Endothelial cell of umbilical vein (primary cell): ENCODE results near the gene KRTAP10-8. TPM values are rescaled to one million over a fixed set of nuclear protein-coding genes. Genes with fewer than 3 reads are reported as not detected.

ENCODE experiments used
- BruUV-seq: library from RNA; stranded (reverse); fragments of 400-500 nt; replicated peaks from 2 replicates; lab custom pipeline; 2021; lab: Mats Ljungman, UMichigan
- CTCF ChIA-PET: fragments of 300-600, 350-600 bp; sonication (Branson Sonifier 250); formaldehyde crosslinking; loops from one replicate; lab custom pipeline; 2021; ENCODE audit warnings: antibody characterized with exemption, inconsistent platforms; lab: Charles Lee
- POLR2A ChIA-PET: fragments of 300-600, 350-600 bp; sonication (Branson Sonifier 250); formaldehyde crosslinking; loops from one replicate; lab custom pipeline; 2021; ENCODE audit warnings: antibody characterized with exemption, inconsistent platforms; lab: Charles Lee
- DNase-seq: peaks from one replicate; pipeline ENCODE4 v3.0.0-alpha.2; 2011; ENCODE audit warnings: low read depth, low spot score
- FAIRE-seq: peaks from 2 replicates; lab custom pipeline; 2011; peaks lifted over from hg19 to GRCh38; lab: Jason Lieb, UNC
- H2AFZ ChIP-seq: 2 replicates; pipeline ENCODE4 v1.6.0; 2012; ENCODE audit warnings: low read depth, low read length, control low read depth, inconsistent platforms
- H3K27ac ChIP-seq: 2 replicates; pipeline ENCODE4 v1.5.1; 2011; ENCODE audit warnings: low read depth, mild to moderate bottlenecking, control low read depth, low read length, moderate library complexity; ENCODE audit not compliant: insufficient read depth
- H3K27me3 ChIP-seq, 2 experiments: 2 replicates each; pipeline versions ENCODE4 v1.6.0 to v1.6.1; 2011; ENCODE audit warnings: low read length in 2 of 2, mixed read lengths in 1 of 2; ENCODE audit not compliant: control insufficient read depth in 2 of 2, insufficient read depth in 2 of 2
- H3K36me3 ChIP-seq, 2 experiments: 2 replicates in 1 of 2; 3 replicates in 1 of 2; pipeline ENCODE4 v1.5.1; 2011; ENCODE audit warnings: low read length in 2 of 2, mild to moderate bottlenecking in 1 of 2, moderate library complexity in 1 of 2; ENCODE audit not compliant: control insufficient read depth in 2 of 2, insufficient read depth in 2 of 2; ENCODE audit errors: extremely low read depth in 1 of 2
- H3K4me1 ChIP-seq: 3 replicates; pipeline ENCODE4 v1.5.1; 2011; ENCODE audit warnings: mild to moderate bottlenecking, low read length; ENCODE audit not compliant: control insufficient read depth, insufficient read depth; ENCODE audit errors: extremely low read depth
- H3K4me2 ChIP-seq: 2 replicates; pipeline ENCODE4 v1.6.1; 2011; ENCODE audit warnings: low read length, control low read depth, mixed read lengths; ENCODE audit not compliant: insufficient read depth
- H3K4me3 ChIP-seq, 3 experiments: fragments of 200-600 bp in 1 of 3; sonication (generic), shearing (Covaris generic) in 1 of 3; replicated peaks in 1 of 3; 2 replicates each; pipeline ENCODE4 v1.5.1; 2011 to 2016; ENCODE audit warnings: control low read depth in 3 of 3, low read length in 3 of 3, mild to moderate bottlenecking in 2 of 3, inconsistent platforms in 1 of 3, low read depth in 1 of 3, moderate library complexity in 1 of 3; ENCODE audit not compliant: insufficient read depth in 1 of 3
- H3K79me2 ChIP-seq: 2 replicates; pipeline ENCODE4 v1.6.0; 2012; ENCODE audit warnings: low read length, inconsistent platforms; ENCODE audit not compliant: control insufficient read depth, insufficient read depth
- H3K9ac ChIP-seq: replicated peaks from 2 replicates; pipeline ENCODE3; 2011; ENCODE audit warnings: low read length, control low read depth; ENCODE audit not compliant: insufficient read depth; ENCODE audit errors: extremely low read depth
- H3K9me1 ChIP-seq: replicated peaks from 3 replicates; pipeline ENCODE4 v1.6.0; 2011; ENCODE audit warnings: mild to moderate bottlenecking, low read length; ENCODE audit not compliant: control insufficient read depth, insufficient read depth; ENCODE audit errors: extremely low read depth
- H3K9me3 ChIP-seq: replicated peaks from 2 replicates; pipeline ENCODE4 v1.5.1; 2012; ENCODE audit warnings: low read length, inconsistent platforms; ENCODE audit not compliant: control insufficient read depth, insufficient read depth
- H4K20me1 ChIP-seq: replicated peaks from 2 replicates; pipeline ENCODE3; 2011; ENCODE audit warnings: mild to moderate bottlenecking, low read length; ENCODE audit not compliant: control insufficient read depth, insufficient read depth; ENCODE audit errors: extremely low read depth
- EZH2 ChIP-seq: IDR thresholded peaks from 2 replicates; pipeline ENCODE4 v1.6.1; 2012; ENCODE audit warnings: borderline replicate concordance, low read depth, mild to moderate bottlenecking, moderate library complexity, low read length, inconsistent platforms; ENCODE audit not compliant: severe bottlenecking
- FOS ChIP-seq: IDR thresholded peaks from 2 replicates; pipeline ENCODE4 v1.6.1; 2011; ENCODE audit warnings: mild to moderate bottlenecking, low read length, moderate library complexity, borderline replicate concordance; ENCODE audit not compliant: insufficient read depth
- GATA2 ChIP-seq: IDR thresholded peaks from 2 replicates; pipeline ENCODE4 v1.7.0; 2011; ENCODE audit warnings: low read depth, mild to moderate bottlenecking, moderate library complexity, mixed read lengths, low read length; ENCODE audit not compliant: insufficient read length, insufficient read depth
- JUN ChIP-seq: IDR thresholded peaks from 2 replicates; pipeline ENCODE4 v1.6.1; 2011; ENCODE audit warnings: borderline replicate concordance, low read depth; ENCODE audit not compliant: insufficient read length, insufficient read depth
- MYC ChIP-seq: IDR thresholded peaks from one replicate; pipeline ENCODE4 v1.6.1; 2011; ENCODE audit warnings: mild to moderate bottlenecking, low read depth, low read length
- POLR2A ChIP-seq: IDR thresholded peaks from 2 replicates; pipeline ENCODE4 v1.6.1; 2012; ENCODE audit warnings: low read depth, mild to moderate bottlenecking, control low read depth, low read length
- POLR2AphosphoS5 ChIP-seq: IDR thresholded peaks from 2 replicates; pipeline ENCODE4 v1.6.1; 2012; ENCODE audit warnings: low read depth, mild to moderate bottlenecking, control low read depth, low read length, moderate library complexity; ENCODE audit not compliant: insufficient read depth
- dilution Hi-C: fragments of 300-500 bp; cut with MboI; formaldehyde crosslinking; loops from one replicate; pipeline ENCODE4 v1.15.0; 2019; ENCODE audit warnings: low sequenced_read_pairs; ENCODE audit not compliant: extremely low pct_ligation_motif_present
- intact Hi-C: fragments of 100-400 bp; cut with micrococcal nuclease; formaldehyde crosslinking; loops from one replicate; pipeline ENCODE4 v1.10.0; 2022
- polyA plus RNA-seq, 4 experiments: library from polyadenylated mRNA; depleted of rRNA in 3 of 4; stranded (reverse) in 3 of 4; unstranded in 1 of 4; fragments of >200 nt; gene quantifications; 2 replicates each; pipeline versions ENCODE4 v1.2.1 to v1.2.3, GENCODE V29; 2011 to 2012; ENCODE audit warnings: missing spikeins in 1 of 4
- total RNA-seq: library from RNA; stranded (reverse); gene quantifications from 2 replicates; pipeline ENCODE4 v1.2.3, GENCODE V29; 2021
- TF ChIP-seq, protein P1 (sequence below), 2 donors: IDR thresholded peaks; 1 replicate in 1 of 2; 2 replicates in 1 of 2; pipeline ENCODE4 v1.5.1; 2011; ENCODE audit warnings: low read length in 2 of 2, mild to moderate bottlenecking in 2 of 2, moderate library complexity in 2 of 2, control low read depth in 1 of 2, inconsistent platforms in 1 of 2, low read depth in 1 of 2; ENCODE audit not compliant: insufficient read depth in 1 of 2; ENCODE audit errors: extremely low read depth in 1 of 2
- TF ChIP-seq, protein P2 (sequence below): IDR thresholded peaks from 2 replicates; pipeline ENCODE4 v1.6.1; 2011; ENCODE audit not compliant: insufficient read depth, insufficient read length

KRTAP10-8 gene
- total and polyA plus RNA-seq, 2 donors (not counting 3 experiments of a cell fraction or from before 2014, with no cell fraction given): not detected

DNA sequence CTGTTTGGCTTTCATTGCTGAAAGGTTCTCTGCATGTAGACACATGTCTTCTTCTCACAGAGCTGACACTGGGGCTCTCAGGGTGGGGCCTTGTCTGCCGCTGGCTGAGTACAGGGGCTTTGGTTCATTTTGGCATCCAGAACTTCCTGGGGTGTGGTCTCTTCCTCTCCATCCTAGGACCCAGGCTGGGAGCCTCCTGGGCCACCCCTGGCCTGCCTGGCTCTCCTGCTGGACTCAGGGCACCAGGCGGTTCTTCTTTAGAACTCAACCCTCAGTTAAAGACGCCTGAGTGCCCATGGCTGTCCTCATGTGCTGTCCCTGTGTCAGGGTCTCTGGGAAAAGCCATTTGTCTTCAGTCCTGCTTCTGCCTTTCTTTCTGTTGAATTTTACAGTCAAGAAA, 26.0 kb upstream of the KRTAP10-8 start:
- TF ChIP-seq GATA2 (no peak), JUN (no peak), FOS (no peak), POLR2AphosphoS5 (no peak), MYC (no peak), POLR2A (no peak), EZH2 (no peak)
- TF ChIP-seq, protein P1, sequence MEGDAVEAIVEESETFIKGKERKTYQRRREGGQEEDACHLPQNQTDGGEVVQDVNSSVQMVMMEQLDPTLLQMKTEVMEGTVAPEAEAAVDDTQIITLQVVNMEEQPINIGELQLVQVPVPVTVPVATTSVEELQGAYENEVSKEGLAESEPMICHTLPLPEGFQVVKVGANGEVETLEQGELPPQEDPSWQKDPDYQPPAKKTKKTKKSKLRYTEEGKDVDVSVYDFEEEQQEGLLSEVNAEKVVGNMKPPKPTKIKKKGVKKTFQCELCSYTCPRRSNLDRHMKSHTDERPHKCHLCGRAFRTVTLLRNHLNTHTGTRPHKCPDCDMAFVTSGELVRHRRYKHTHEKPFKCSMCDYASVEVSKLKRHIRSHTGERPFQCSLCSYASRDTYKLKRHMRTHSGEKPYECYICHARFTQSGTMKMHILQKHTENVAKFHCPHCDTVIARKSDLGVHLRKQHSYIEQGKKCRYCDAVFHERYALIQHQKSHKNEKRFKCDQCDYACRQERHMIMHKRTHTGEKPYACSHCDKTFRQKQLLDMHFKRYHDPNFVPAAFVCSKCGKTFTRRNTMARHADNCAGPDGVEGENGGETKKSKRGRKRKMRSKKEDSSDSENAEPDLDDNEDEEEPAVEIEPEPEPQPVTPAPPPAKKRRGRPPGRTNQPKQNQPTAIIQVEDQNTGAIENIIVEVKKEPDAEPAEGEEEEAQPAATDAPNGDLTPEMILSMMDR (IDR thresholded peaks at IDR 0.05; ENCODE audit: extremely low read depth in 1 of 2, insufficient read depth in 1 of 2, low read depth in 1 of 2, low read length in 2 of 2): no peak
- TF ChIP-seq, protein P2, sequence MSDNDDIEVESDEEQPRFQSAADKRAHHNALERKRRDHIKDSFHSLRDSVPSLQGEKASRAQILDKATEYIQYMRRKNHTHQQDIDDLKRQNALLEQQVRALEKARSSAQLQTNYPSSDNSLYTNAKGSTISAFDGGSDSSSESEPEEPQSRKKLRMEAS: no peak
- dilution Hi-C loops: no loop called here
- Histone ChIP-seq H4K20me1 (no peaks in the 10 kb centered on the region), H2AFZ (no peak overlapping the region), H3K9me1 (no peaks in the 10 kb centered on the region), H3K9ac (no peak overlapping the region), H3K4me2 (no peak overlapping the region), H3K79me2 (no peaks in the 10 kb centered on the region), H3K9me3 (no peaks in the 10 kb centered on the region), H3K36me3 (no peaks in the 10 kb centered on the region), H3K27ac (no peak overlapping the region), H3K4me1 (no peaks in the 10 kb centered on the region), H3K4me3 (no peak overlapping the region), H3K27me3 (peaks cover 3 to 8% of the 10 kb centered on the region in 2 experiments)
- no TSS peak for BruUV-seq
- POLR2A ChIA-PET: no interaction called here
- DNase-seq (no peak), FAIRE-seq (no peak)
- CTCF ChIA-PET: no interaction called here
- intact Hi-C loops: no loop called here
